Measurements from ENCODE around the gene PWWP2B.

PWWP2B gene

DNA sequence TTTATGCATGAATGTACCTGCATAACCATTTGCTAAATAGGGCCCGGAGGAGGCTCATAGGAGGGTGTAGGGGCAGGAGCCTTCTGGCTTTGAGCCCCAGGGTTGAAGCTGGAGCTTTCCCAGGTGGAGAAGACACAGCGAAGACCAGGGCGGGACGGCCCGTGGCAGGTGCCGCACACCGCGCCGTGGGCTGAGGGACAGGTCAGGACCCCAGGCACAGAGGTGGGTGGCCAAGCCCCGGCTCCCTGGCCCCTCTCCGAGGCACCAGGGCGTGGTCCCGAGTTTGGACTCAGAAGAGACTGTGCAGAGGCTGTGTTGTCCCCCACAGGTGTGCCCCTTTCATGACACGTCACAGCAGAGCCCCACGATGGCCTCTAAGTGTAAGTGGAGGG is 56.5 kb downstream of the PWWP2B start:
- Histone ChIP-seq H3K9me2 (replicated peaks; ENCODE audit: control insufficient read depth, low read length) (no peaks in the 10 kb centered on the region), H3K36me3 (ENCODE audit: control insufficient read depth, low read length) (no peaks in the 10 kb centered on the region), H3K9me3 (ENCODE audit: control insufficient read depth, insufficient read depth, low read length) (no peaks in the 10 kb centered on the region), H3K27me3 (ENCODE audit: control insufficient read depth, low read length) (no peaks in the 10 kb centered on the region), H3K4me2 (ENCODE audit: low read length) (peak overlapping the region; percentile 71), H3K4me1 (ENCODE audit: control insufficient read depth, low read length) (peaks cover 27% of the 10 kb centered on the region), H4K20me1 (ENCODE audit: control insufficient read depth, insufficient read depth, low read depth, low read length) (no peaks in the 10 kb centered on the region), H3F3A (ENCODE audit: control insufficient read depth, insufficient read depth) (peaks cover 6% of the 10 kb centered on the region), H3K27ac (ENCODE audit: low read depth, low read length) (no peak overlapping the region), H3K4me3 (ENCODE audit: low read length) (no peak overlapping the region), H3K79me2 (ENCODE audit: control insufficient read depth, low read length) (no peaks in the 10 kb centered on the region)
- TF ChIP-seq, protein P1, sequence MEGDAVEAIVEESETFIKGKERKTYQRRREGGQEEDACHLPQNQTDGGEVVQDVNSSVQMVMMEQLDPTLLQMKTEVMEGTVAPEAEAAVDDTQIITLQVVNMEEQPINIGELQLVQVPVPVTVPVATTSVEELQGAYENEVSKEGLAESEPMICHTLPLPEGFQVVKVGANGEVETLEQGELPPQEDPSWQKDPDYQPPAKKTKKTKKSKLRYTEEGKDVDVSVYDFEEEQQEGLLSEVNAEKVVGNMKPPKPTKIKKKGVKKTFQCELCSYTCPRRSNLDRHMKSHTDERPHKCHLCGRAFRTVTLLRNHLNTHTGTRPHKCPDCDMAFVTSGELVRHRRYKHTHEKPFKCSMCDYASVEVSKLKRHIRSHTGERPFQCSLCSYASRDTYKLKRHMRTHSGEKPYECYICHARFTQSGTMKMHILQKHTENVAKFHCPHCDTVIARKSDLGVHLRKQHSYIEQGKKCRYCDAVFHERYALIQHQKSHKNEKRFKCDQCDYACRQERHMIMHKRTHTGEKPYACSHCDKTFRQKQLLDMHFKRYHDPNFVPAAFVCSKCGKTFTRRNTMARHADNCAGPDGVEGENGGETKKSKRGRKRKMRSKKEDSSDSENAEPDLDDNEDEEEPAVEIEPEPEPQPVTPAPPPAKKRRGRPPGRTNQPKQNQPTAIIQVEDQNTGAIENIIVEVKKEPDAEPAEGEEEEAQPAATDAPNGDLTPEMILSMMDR (IDR thresholded peaks at IDR 0.05; ENCODE audit: low read depth, low read length, poor library complexity, severe bottlenecking) = peak; percentile 15
- TF ChIP-seq EZH2phosphoT487 (IDR thresholded peaks at IDR 0.05; ENCODE audit: borderline replicate concordance, low read length) = no peak

DNA sequence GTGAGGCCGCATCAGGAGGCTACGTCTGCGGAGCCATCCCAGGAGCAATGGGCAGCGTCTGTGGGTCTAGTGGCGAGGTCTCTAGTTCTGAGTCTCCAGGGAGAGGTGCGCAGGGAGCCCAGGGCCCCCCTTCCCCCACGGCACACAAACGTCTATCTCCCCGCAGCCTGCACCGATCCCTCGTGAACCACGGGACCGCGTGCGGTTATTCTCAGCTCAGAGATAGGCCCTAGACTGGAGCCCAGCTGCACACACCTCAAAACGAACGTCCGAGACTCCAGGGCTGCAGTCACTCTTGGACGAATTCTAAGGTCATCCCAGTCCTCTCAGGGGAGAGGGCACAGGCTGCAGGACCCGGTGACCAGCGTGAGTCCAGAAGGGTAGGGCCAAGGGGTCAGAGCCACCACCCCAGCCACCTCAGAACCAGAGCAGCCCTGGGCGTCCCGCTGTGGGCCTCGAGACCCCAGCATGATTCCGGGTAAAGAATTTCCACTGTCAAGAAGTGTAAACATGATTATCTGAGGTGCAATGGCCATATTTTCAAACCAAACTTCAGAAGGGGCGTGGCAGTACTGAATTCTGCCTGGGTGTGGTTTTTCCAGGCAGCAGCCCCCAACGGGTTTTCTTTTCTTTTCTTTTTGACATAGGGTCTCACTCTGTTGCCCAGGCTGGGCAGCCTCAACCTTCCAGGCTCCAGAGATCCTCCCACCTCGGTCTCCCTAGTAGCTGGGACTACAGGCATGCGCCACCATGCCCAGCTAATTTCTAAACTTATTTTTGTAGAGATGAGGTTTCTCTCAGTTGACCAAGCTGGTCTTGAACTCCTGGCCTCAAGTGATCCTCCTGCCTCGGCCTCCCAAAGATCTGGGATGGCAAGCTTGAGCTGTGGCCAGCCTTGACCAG is 57.5 kb downstream of the PWWP2B start:
- Histone ChIP-seq H3F3A (ENCODE audit: control insufficient read depth, insufficient read depth) (peaks cover 2% of the 10 kb centered on the region; the same call in 1 of the 2 replicates), H4K20me1 (ENCODE audit: control insufficient read depth, insufficient read depth, low read depth, low read length) (no peaks in the 10 kb centered on the region), H3K9me3 (ENCODE audit: control insufficient read depth, insufficient read depth, low read length) (no peaks in the 10 kb centered on the region), H3K27ac (ENCODE audit: low read depth, low read length) (no peak overlapping the region), H3K4me3 (ENCODE audit: low read length) (no peak overlapping the region), H3K4me2 (ENCODE audit: low read length) (no peak overlapping the region), H3K9me2 (replicated peaks; ENCODE audit: control insufficient read depth, low read length) (no peaks in the 10 kb centered on the region), H3K27me3 (ENCODE audit: control insufficient read depth, low read length) (no peaks in the 10 kb centered on the region), H3K36me3 (ENCODE audit: control insufficient read depth, low read length) (no peaks in the 10 kb centered on the region), H3K79me2 (ENCODE audit: control insufficient read depth, low read length) (no peaks in the 10 kb centered on the region), H3K4me1 (ENCODE audit: control insufficient read depth, low read length) (peaks cover 23% of the 10 kb centered on the region)
- no peak for TF ChIP-seq EZH2phosphoT487 (IDR thresholded peaks at IDR 0.05; ENCODE audit: borderline replicate concordance, low read length)
- TF ChIP-seq, protein P1 (IDR thresholded peaks at IDR 0.05; ENCODE audit: low read depth, low read length, poor library complexity, severe bottlenecking) = no peak

DNA sequence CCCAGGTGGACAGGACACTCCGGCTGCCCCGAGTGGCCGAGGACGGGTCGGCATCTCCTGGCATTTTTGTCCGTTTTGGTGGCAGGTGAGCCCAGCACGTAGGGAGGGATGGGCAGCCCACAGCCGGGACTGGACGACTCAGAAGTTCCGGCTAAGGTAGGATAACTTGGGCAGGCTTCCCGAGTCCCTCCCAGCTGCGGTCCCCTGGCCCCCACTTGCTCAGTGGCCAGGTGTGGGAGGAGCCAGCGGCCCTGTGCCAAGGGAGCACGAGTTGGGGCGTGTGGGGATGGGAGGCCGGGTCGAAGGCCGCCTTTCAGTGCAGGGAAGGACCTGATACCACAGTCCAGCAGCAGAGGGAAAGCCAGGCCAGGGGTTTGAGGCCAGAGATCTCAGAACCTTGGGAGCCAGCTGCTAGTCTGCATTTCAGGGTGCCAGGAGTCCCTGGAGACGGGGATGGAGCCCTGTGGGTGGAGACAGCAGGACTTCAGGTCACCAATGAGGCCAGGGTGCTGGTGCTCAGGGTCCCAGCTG is 58.5 kb downstream of the PWWP2B start:
- no peaks in the 10 kb centered on the region for H3F3A ChIP-seq (ENCODE audit: control insufficient read depth, insufficient read depth)
- no peaks in the 10 kb centered on the region for H3K9me2 ChIP-seq (replicated peaks; ENCODE audit: control insufficient read depth, low read length)
- no peak overlapping the region for H3K4me3 ChIP-seq (ENCODE audit: low read length)
- no peaks in the 10 kb centered on the region for H3K9me3 ChIP-seq (ENCODE audit: control insufficient read depth, insufficient read depth, low read length)
- peaks cover 22% of the 10 kb centered on the region for H3K4me1 ChIP-seq (ENCODE audit: control insufficient read depth, low read length)
- no peak for TF ChIP-seq EZH2phosphoT487 (IDR thresholded peaks at IDR 0.05; ENCODE audit: borderline replicate concordance, low read length)
- TF ChIP-seq, protein P1 (IDR thresholded peaks at IDR 0.05; ENCODE audit: low read depth, low read length, poor library complexity, severe bottlenecking) = no peak
- H3K27ac ChIP-seq (ENCODE audit: low read depth, low read length) = no peak overlapping the region
- H4K20me1 ChIP-seq (ENCODE audit: control insufficient read depth, insufficient read depth, low read depth, low read length) = no peaks in the 10 kb centered on the region
- H3K79me2 ChIP-seq (ENCODE audit: control insufficient read depth, low read length) = no peaks in the 10 kb centered on the region
- no peaks in the 10 kb centered on the region for H3K27me3 ChIP-seq (ENCODE audit: control insufficient read depth, low read length)
- H3K36me3 ChIP-seq (ENCODE audit: control insufficient read depth, low read length) = no peaks in the 10 kb centered on the region
- H3K4me2 ChIP-seq (ENCODE audit: low read length) = no peak overlapping the region
